Measurements from ENCODE around the gene SLC1A2.

SLC1A2 gene

DNA sequence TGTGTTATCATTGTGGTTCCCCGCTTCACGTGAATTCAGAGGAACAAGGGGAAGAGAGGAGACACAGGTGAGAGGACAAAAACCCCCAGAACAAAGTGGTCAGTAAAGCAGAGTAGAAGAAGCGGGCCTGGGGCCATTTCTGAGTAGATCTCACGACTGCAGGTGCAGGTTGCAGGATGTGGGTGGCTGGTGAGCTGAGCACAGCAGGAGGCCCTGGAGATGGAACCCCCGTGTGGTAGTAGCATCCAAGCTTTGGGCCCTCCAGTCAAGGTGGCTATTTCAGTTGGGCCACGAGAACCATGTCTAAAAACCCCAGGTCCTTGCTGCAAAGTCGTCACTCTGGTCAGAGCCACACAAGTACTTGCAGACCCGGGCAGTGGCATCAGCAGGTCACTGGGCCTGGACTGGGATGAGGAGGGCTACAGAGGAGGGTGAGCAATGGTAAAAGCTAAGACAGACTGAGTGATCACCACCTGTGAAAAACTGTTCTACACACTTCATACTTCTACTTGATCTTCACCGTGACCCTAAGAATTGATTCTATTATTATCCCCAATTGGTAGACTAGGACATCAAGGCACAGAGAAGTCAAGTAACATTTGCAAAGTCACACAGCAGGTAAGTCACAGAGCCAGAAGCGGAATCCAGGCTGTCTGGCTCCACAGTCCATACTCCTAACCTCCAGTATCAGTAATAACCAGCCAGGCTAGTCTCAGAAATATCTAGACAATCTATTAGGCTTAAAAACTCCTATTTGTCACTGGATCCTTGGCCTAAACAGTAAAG is 43.8 kb downstream of the SLC1A2 start:
- no peak for DNase-seq

DNA sequence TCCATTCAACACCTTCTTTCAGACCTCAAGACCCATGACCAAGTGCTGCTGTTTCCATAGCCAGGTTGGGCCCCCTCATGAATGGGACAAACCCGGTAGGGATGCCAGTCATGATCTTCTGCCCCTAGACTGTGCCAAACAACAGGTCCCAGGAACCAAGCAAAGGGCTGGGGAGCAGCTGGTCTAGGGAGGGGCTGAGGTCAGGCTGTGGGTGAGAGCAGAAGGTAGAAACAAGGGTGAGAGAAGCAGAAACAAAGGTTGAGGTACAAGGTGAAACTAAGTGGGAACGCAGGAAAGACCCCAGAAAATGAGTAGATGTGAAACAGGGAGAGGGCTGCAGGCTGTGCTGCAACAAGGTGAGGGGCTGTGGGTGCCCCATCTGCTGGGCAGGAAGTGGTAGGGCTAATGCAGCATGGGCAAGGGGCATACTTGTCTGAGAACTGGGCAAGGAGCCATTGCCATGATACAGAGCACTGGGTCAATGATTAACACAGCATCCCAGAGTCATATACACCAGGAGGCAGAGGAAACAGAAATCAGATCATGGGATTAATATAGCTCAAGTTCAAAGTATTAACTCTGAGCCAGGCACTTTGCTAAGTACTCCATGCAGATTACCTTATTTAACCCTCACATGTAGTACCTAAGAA is 45.9 kb downstream of the SLC1A2 start:
- no peak for DNase-seq

DNA sequence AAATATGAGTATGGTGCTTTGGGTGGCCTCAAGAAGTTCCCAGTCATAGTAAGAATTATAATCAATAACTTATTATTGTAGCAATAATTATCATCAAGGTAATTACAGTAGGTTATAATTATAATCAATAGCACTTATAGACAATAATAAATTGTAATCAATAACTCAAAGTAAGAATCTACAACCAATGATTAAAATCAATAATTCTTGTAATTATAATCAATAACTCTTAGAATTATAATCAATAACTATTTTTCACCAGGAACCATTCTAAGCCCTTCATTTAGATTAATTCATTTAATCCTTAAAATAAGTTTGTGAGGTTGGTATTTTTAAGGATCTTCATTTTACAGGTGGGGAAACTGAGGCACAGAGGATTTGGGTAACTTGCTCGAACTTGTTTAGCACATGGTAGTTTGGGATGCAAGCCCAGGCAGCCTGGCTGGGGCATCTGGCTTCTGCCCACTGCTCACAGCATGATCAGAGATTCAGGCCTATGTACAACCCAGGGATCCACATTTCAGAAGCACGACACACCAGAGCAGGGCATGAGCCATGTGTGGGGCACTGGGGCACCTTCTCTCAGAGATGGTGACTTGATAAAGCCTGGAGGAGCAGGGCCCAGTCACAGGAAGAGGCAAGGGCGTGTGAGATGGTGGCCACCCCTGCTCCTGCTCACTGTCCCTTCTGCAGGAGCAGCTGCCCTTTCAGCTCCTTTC is 46.6 kb downstream of the SLC1A2 start:
- no peak for DNase-seq

DNA sequence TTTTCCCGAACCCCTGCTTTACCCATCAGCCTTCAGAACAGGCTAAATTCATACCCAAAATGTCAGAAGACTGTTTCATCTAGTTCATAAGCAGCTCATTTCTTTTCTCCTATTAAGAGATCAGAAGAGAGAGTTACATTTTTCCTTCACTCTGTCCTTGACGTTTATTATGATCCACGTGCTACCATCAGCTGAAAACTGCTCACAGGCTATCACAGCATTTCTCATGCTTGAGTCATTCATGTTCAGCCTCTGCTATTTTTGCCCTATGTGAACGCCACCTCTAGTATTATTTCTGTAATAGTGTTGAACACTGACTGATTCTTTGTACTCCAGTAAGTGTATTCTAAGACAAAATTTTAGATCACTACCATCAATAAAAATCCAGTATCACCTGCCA is 51.9 kb downstream of the SLC1A2 start:
- no peak for DNase-seq

DNA sequence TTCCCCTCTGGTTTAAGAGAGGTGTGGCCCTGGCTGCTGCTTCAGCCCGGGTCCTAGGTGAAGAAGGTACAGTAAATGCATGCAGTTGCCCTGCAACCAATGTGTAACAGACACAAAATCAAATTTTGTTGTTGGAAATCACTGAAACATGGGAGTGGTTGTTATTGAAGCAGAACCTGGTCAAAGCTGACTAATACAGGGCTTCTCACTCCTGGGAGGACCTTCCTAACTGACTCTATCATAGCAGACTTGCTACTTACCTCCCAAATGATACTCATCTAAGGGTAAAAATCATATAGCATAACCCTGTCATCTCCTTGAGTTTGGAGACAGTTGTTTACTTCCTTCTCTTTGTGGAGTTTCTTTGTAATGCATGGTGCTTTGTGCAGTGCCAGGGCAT is 52.6 kb downstream of the SLC1A2 start:
- no peak for DNase-seq

DNA sequence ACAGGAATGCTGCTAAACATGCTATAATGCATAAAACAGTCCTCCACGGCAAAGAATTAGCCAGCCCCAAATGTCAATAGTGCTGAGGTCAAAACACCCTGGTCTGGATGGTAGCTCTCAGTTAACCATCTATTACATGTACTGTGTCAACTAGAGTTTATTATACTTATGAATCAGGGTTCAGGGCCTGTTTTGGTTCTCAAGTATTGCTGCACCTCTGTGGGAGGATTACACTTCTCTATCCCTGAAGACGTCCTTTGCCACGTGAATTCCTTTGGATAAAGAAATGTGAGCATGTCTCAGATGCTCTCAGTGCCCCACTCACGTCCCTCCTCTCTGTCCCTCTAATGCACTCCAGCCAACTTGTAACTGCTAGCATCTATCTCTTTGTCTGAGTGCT is 53.4 kb downstream of the SLC1A2 start:
- DNase-seq: no peak

GRCh38 chr11:35365395-35365794 is 54.0 kb downstream of the SLC1A2 start:
- DNase-seq: no peak

GRCh38 chr11:35363854-35364780 is 55.2 kb downstream of the SLC1A2 start:
- no peak for DNase-seq

DNA sequence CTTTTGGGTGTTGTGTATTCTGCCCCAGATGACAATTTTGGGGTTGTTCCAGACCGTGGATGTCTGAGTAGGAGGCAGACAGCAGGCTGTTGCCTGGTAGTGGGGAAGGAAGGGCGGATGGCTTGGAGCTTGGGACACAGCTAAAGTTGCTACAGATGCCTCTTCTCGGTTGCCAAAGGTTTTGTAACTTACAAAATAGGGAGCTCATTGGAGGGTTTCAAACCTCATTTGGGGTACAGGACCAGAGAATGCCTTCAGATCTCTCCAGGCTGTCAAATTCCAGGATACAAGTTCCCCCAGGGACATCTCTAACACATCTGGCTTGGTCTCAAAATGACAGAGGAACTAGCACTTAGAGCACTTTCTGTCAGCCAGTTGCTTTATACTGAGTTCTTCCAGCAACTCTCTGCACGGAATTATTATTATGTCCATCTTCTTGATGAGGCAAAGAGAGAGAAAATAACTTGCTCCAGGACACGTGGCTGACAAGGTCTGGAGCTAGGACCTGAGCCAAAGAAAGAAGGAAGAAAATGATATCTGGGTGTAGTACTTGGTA is 56.0 kb downstream of the SLC1A2 start:
- no peak for DNase-seq

DNA sequence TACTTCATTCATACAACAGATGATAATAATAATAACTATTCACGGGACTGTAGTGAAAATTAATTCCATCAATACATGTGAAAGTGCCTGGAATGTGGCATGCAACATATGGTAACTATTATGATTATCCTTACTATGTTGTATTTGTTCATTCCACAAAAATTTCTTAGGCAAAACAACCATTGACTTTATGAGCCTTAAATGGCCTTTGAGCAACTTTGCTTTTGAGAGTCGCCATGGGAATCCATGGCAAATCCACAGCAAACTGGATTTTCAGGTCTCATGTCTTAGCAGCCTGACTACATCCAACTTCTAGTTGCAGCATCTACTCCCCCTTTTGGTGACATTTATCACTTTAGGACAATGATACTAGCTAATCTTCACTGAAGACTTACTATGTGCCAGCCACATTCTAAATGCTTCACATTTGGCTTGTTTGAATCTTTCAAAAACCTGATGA is 56.8 kb downstream of the SLC1A2 start:
- no peak for DNase-seq

GRCh38 chr11:35360055-35360530 is 59.3 kb downstream of the SLC1A2 start:
- no peak for DNase-seq

DNA sequence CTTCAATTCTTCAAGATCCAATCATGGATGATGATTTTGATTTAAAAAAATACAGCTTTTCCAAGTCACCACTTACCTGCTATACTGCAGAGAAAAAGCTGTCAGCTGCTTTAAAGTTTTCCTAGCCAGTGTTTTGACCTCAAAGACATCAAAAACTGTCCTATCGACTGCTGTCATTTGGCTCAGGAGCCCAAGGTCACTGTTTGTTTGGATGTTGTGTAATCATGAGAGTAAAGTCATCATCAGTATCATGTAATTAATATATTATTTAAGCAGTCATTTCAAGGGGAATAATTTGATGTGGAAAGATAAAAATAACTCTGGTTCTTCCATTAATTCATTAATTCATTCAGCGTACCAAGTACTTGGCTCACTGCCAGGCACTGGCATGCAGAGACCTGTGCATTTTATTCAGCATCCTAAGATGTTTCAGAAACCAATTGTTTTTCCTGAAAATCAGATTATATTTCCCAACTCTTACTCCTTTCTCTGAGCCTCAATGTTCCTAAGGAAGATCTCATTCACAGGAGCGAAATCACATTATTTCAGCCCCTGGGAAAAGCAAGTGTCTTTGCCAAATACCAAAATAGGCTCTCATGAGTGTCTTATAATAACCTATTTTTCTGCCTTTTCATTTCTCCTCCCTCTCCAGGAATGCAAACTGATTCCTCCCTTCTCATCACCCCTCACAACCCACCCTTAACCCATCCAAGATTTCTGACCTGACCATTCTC is 59.9 kb downstream of the SLC1A2 start:
- DNase-seq: no peak

DNA sequence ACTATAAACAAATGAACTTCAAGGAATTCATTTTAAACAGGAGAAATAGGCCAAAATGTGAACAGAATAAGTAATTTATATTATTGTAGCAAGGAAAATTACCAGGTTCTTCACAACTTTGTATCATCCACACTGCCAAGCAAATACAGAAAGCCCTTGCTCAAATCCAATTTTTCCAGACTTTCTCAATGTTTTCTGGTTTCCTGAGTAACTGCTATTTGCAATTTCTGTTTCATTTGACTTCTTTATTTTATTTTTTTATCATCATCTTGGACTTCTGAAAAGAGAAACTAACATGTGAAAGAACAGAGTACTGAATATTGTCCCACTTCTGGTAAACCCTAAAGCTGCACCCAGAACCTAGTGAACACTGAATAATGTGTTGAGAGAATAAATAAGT is 61.0 kb downstream of the SLC1A2 start:
- DNase-seq: no peak

GRCh38 chr11:35357923-35358322 is 61.4 kb downstream of the SLC1A2 start:
- DNase-seq: no peak

- DNase-seq: no peak
Observed at GRCh38 chr11:35355102-35355749, 64.1 kb downstream of the SLC1A2 start.

DNA sequence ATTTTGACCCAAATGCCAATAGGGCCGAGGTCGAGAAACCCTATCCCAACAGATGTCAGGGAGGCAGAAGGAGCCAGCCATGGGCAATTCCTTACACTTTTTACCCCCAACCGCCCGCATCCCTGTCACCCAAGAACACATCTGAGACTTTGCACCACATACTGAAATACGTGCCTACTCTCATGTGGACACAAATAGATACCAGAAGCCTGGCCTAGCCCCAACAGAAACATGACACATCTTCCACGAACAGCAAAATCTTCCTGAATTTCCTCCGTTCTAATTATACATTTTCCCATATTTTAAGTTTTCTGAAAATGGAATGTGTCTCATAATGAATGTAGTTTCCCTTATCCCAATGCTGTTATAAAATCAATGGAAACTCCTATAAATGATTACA is 64.7 kb downstream of the SLC1A2 start:
- no peak for DNase-seq

DNA sequence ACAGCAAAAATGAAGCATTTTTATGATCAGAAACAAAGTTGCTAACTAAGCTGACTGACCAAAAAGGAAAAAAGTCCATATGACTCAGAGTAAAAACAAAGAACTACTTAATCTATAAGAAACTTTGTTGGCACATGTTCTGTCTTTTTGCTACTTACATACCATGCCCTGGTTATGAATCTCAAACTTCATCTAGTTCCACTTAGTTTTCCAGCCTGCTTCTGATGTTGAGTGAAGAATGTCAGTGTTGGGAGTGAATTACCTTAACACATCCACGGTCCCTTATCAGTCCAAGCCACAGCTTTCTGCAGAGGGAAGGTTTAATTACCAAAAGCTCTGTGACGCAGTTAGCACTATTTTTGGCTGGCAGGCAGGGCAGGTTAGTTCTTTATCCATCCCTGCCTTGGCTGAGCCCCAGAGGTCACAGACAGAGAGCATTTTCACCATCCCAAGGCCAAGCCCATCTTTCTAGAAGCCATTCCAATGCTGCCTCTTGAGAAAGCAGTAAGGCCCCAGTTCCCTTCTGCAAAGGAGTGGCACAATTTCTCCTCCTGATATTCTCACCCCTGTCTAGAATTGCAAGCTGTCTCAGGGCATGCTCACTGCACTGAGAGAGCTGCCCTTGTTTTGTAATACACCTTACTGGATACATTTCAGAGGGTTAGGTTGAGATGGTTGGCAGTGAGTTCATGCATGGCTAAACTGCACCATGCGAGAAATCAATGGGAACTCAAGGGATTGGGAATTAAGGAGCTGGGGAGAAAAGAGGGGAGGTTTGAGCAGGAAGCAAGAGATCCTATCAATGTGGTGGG is 67.1 kb downstream of the SLC1A2 start:
- no peak for DNase-seq

- DNase-seq: no peak
Observed at GRCh38 chr11:35349897-35350296, 69.5 kb downstream of the SLC1A2 start.

- no peak for DNase-seq
Observed at GRCh38 chr11:35348898-35349687, 70.3 kb downstream of the SLC1A2 start.

Data from activated naive CD4-positive, alpha-beta T cell treated with Interleukin-2 at 50 U/mL for 16 hours (primary cell).